Measurements from ENCODE around the gene RPS6KC1.

- TF ChIP-seq, protein P1, sequence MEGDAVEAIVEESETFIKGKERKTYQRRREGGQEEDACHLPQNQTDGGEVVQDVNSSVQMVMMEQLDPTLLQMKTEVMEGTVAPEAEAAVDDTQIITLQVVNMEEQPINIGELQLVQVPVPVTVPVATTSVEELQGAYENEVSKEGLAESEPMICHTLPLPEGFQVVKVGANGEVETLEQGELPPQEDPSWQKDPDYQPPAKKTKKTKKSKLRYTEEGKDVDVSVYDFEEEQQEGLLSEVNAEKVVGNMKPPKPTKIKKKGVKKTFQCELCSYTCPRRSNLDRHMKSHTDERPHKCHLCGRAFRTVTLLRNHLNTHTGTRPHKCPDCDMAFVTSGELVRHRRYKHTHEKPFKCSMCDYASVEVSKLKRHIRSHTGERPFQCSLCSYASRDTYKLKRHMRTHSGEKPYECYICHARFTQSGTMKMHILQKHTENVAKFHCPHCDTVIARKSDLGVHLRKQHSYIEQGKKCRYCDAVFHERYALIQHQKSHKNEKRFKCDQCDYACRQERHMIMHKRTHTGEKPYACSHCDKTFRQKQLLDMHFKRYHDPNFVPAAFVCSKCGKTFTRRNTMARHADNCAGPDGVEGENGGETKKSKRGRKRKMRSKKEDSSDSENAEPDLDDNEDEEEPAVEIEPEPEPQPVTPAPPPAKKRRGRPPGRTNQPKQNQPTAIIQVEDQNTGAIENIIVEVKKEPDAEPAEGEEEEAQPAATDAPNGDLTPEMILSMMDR (conservative IDR thresholded peaks at IDR 0.05): no peak
- TF ChIP-seq EZH2 (IDR thresholded peaks at IDR 0.05; ENCODE audit: low read depth): no peak
These were observed 31.0 kb upstream of the RPS6KC1 start for GRCh38 chr1:213020016-213020415.

Data from PC-9 (cell line).